Measurements from ENCODE around the gene RASGRF2.

RASGRF2 gene

DNA sequence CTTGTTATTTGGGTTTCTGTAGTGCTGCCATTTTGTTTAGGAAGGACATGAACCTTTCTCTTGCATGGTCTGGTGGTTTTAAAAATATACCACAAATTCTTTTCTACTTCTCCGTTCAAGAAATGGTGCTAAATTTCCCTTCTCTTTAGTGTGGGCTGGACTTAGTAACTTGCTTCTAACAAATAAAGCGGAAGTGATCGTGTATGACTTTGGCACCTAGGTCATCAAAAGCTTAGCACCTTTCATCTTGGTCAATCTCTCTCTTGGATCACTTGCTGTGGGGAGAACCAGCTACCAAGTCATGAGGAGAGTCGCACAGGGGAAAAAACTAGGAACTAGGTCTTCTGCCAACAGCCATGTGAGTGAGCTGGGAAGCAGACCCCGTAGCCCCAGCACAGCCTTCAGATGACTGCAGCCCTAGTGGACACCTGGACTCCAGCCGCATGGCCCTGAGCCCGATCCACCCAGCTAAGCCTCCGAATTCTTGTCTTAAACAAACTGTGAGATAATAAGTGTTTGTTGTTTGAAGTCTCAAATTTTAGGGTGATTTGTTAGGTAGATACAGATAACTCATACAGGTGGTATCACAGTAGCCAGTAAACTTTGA lies 185.3 kb downstream of the RASGRF2 start:
- no peak for DNase-seq

DNA sequence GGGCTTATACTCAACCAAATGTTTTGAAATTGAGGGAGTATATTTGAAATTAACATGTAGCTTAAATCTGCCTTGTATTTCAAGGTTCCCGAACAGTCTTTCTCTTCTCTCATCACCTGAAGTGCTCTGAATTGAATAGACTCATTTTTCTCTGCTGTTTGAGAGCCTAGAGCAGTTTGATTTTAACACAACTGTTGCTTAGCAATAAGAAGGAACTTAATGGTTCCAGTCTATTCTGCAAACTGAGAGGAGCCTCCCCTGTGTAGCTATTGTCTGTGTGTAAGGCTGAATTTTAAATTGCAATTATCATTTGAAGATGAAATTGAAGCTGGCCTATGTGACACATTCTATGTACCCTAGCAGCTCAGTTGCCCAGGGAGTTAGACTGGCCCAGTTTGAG lies 185.9 kb downstream of the RASGRF2 start:
- DNase-seq: no peak

GRCh38 chr5:81147011-81147885 lies 187.1 kb downstream of the RASGRF2 start:
- DNase-seq: no peak

GRCh38 chr5:81147886-81148571 lies 187.9 kb downstream of the RASGRF2 start:
- DNase-seq: no peak

DNA sequence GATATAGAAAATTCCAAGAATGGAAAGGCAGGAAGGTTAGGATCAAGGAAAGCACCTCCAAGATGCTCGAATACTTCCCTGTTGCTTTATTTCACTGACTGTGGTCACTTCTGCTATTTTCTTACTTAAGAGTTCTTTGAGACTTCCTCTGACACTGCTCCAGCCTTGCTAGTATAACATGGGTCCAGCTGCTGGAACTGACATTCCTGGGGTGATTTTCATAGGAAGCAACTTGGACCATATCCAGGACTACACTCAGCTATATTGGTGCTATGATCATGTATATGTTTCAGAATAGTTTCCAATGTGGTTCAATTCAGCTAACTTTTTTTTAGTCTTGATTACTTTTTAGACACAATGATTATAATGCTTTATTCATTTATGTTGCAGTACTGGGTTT lies 191.4 kb downstream of the RASGRF2 start:
- no peak for DNase-seq

- DNase-seq: no peak
These were observed 194.6 kb downstream of the RASGRF2 start for GRCh38 chr5:81154725-81155124.

GRCh38 chr5:81156732-81157131 lies 196.6 kb downstream of the RASGRF2 start:
- DNase-seq: no peak

DNA sequence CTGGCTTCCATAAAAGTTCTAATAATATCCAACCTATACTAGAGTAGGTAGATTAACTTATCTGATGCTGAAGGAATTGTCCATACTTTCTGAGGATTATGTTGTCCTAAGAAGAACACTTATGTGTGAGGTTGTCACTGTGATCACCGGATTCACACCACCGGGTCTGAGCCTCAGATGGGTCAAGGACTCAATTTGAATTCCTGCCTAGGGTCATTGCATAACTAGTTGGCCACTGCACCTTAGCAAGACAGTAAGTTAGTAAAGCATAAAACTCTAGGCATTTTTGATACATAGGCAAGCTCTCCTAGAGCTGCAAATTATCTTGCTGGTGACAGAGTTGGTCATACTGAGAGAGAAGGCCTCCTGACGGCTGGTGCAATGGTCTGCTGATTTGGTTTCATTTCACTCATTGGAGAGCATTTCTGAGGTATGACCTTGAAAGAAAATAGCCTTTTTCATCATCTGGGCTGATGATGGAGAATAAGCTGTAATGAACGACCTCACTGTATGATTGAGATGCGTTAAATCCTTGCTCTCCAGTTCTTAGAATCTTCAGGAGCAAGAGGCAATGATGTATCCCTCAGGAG lies 200.9 kb downstream of the RASGRF2 start:
- no peak for DNase-seq

- DNase-seq: no peak
These were observed 202.3 kb downstream of the RASGRF2 start for GRCh38 chr5:81162501-81162900.

DNA sequence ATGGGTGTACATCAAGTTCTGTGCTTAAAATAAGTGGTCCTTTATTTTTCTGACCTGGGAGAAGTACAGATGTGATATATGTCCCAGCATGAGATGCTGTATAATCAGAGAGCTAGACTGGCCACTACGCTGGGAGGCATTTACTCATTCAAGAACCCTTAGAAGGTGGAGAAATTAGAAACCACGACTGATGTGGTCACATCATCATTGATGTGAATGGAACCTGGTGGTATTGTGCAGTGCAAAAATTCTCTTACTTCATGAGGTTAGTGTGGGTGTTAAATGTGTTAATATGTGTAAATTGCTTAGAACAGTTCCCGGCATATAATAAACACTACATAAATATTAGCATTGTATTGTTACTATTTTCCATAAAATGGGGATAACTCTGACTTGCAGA lies 203.5 kb downstream of the RASGRF2 start:
- peak in 1 of 2 experiments; percentile 11 for DNase-seq

GRCh38 chr5:81164476-81164875 lies 204.3 kb downstream of the RASGRF2 start:
- no peak for DNase-seq

DNA sequence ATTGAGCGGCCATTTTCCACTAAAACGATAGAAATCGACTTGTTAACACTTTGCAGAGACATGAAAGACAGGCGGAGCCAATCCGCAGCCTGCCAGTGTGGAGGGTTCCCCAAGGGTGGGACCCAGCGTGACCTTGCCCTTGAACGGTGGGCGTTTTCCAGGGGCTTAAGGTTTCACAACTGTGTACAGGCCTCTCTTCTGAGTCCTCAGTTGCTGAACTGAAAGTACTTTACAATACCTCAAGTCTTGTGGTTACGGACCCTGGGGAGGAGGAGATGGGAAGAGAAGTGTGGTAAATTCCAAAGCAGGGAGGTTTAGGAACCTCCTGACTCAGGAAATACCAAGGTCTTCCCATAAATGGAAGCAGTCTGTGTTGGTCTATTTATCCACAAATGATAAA lies 204.8 kb downstream of the RASGRF2 start:
- no peak for DNase-seq

DNA sequence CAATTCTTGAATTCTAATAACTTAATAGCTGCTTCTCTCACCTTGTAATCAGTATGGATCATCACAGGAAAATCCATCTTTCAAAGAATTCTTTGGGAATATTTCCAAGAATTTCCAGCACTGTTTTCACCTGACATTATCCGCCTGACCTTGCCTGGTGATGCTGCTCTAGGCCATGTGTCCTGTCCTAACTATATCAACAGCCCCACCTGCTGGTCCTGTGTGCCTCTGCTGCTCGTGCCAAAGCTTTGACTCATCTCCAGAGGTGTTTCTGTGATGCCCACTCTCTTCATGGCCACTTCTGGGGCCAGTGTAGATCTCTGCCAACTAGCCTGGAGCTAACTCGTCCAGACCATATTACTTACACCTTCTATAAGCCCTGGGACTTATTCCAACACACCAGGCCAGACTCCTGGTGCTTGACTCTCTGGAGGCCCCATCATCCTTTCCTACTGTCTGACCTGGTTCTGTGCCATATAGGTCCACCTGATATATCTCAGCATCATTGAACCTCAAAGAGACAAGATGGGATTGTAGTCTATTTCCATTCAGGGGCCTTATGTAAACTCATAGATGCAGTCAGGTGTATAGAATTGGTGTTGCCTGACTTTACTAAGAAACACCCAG lies 205.4 kb downstream of the RASGRF2 start:
- peak; percentile 71 to 80 for DNase-seq

- DNase-seq: no peak
These were observed 206.3 kb downstream of the RASGRF2 start for GRCh38 chr5:81166430-81166829.

GRCh38 chr5:81167078-81167477 lies 206.9 kb downstream of the RASGRF2 start:
- no peak for DNase-seq

DNA sequence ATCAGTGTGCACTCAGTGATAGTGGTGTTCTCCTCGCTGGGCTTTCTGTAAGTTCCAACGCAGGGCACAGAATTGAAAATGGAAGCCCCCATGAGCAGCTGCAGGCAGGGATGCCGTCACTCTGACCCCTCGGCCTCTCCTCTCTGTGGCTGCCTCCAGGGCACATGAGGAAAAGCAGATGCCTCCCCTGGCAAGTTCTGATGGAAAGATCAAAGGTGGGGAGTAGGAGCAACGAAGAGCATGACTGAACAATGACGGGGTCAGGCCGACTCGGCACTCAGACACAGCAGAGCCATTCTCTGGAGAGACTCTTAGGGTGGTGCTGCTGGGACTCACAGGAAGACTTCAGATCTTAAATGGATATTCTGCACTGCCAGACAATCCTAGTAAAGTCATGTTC lies 207.4 kb downstream of the RASGRF2 start:
- DNase-seq: no peak

GRCh38 chr5:81169924-81170323 lies 209.8 kb downstream of the RASGRF2 start:
- no peak for DNase-seq

DNA sequence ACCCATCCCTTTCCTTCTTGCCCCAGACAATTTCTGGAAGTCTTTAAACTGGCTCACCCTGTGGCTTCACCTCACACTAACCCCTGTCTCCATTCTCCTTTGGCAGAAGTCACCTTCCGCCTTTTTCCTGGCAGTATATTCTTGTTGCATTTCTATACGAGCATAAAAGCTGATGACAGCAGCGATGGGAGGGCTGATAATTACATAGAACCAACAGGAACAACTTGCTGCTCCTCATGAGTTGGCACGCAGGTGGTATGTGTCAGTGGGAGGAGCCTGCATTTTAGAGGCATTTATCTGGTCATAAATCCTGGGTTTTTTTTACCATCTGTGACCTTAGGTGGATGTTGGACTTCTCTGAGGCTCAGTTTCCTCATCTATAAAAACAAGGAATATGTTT lies 211.6 kb downstream of the RASGRF2 start:
- DNase-seq: no peak

- DNase-seq: no peak
These were observed 212.5 kb downstream of the RASGRF2 start for GRCh38 chr5:81172710-81173109.

DNA sequence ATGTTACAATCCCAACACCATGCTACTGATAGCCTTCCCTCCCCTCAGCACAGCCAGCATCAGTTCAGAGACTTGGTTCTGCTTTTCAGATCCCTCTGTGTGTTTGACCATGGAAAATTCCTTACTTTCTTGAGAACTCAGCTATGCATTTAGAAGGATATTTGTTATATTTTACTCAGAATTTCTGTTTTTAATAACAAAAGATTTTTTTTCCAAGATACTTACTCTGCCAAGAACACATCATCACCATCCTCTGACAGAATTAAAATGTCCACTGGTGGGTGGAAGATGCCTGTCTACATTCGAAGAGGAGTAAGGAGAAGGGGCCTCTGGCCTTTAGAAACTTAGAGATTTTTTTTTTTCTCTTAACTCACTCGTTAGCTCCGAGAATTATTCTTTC lies 216.9 kb downstream of the RASGRF2 start:
- DNase-seq: no peak

GRCh38 chr5:81179959-81180358 lies 219.8 kb downstream of the RASGRF2 start:
- DNase-seq: no peak

DNA sequence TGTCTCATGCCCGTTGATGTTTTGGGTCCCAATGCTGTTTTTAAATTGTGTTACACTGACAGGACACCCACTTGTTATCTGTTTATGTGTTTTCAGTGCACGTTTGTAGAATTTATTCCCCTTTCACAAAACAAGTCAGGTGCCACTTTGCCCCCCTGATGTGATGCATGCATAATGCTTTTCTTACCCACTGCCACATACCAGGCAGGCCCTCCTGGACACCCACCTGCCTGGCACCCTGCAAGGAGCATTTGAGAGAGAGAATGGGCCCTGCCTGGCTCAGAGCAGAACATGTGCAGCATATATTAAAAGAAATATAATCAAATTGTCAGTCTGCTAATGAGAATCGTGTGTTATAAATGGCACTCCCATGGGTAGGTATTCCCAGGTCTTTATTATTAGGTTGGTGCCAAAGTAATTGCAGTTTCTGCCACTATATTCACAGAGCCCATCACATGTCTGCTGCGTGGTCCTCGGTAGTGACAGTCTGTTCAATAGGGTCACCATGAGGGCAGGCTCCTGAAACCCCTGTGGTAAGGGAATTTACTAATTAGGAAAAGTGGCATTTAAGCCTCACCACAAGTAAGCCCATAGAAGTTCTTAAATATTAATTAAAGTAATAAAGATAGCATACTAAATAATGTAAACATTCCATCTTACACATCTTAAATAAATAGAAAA lies 220.8 kb downstream of the RASGRF2 start:
- no peak for DNase-seq
